Erythroblast (primary cell): ENCODE results near the gene ANAPC2.

Experiments
- GATA1 ChIP-seq: IDR thresholded peaks from 2 replicates; pipeline ENCODE4 v1.6.1; 2011; ENCODE audit warnings: low read depth, mild to moderate bottlenecking, control low read depth, low read length, moderate library complexity
- POLR2A ChIP-seq: IDR thresholded peaks from 2 replicates; pipeline ENCODE4 v1.6.1; 2011; ENCODE audit warnings: mild to moderate bottlenecking, low read length

- no peak for TF ChIP-seq POLR2A
- no peak for TF ChIP-seq GATA1
Observed at GRCh38 chr9:137148661-137149060, 39.7 kb downstream of the ANAPC2 start.
